Ectodermal cell (in vitro differentiated cells): ENCODE measurements around the gene PIAS4.
"Not testable (repeated sequence)": the region's sequence is repeated elsewhere in the genome, so short reads cannot be mapped to it uniquely, and the experiment has no call there.

ENCODE experiments used
- H3K27ac ChIP-seq: 2 replicates; pipeline ENCODE4 v1.7.0; 2013; ENCODE audit warnings: mild to moderate bottlenecking, low read depth, low read length; ENCODE audit not compliant: insufficient read depth, poor library complexity, severe bottlenecking
- H3K27me3 ChIP-seq: 2 replicates; pipeline ENCODE4 v1.7.0; 2013; ENCODE audit warnings: mild to moderate bottlenecking, low read length; ENCODE audit not compliant: insufficient read depth, control insufficient read depth, poor library complexity, severe bottlenecking
- H3K36me3 ChIP-seq: one replicate; pipeline ENCODE4 v1.7.0; 2013; ENCODE audit warnings: low read length; ENCODE audit not compliant: control insufficient read depth, insufficient read depth
- H3K4me1 ChIP-seq: one replicate; pipeline ENCODE4 v1.7.0; 2013; ENCODE audit warnings: low read length; ENCODE audit not compliant: control insufficient read depth, insufficient read depth
- H3K4me3 ChIP-seq: 2 replicates; pipeline ENCODE4 v1.7.0; 2013; ENCODE audit warnings: low read depth, low read length, control low read depth; ENCODE audit not compliant: insufficient read depth
- H3K9me3 ChIP-seq: 2 replicates; pipeline ENCODE4 v1.7.0; 2013; ENCODE audit warnings: mild to moderate bottlenecking, low read length, moderate library complexity; ENCODE audit not compliant: control insufficient read depth
- WGBS, 2 experiments: methylation state at CpG; one replicate each; pipeline ENCODE4 v1.1.7; 2013; ENCODE audit warnings: missing lambda C conversion rate in 2 of 2; 5-methylcytosine and 5-hydroxymethylcytosine counted together

The PIAS4 gene

DNA sequence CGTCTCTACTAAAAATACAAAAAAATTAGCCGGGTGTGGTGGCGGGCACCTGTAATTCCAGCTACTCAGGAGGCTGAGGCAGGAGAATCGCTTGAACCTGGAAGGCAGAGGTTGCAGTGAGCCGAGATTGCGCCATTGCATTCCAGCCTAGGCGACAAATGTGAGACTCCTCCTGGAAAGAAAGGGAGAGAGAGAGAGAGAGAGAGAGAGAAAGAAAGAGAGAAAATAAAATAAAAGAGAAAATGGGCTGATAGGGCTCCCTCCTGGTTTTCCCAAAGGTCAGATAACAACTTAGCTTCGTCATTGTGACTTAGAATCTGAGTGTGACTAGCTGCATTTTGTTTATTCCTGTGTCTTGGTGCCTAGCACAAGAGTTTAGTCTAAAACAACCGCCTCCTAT, 2.1 kb upstream of the PIAS4 start:
- not testable (repeated sequence) for H3K27me3 ChIP-seq, H3K27ac ChIP-seq, H3K9me3 ChIP-seq, H3K4me3 ChIP-seq, H3K36me3 ChIP-seq
- WGBS, 2 experiments = 96 to 97% methylated on average over 9 of the region's 9 CpGs
- H3K4me1 ChIP-seq = peaks cover 15% of the 10 kb centered on the region

DNA sequence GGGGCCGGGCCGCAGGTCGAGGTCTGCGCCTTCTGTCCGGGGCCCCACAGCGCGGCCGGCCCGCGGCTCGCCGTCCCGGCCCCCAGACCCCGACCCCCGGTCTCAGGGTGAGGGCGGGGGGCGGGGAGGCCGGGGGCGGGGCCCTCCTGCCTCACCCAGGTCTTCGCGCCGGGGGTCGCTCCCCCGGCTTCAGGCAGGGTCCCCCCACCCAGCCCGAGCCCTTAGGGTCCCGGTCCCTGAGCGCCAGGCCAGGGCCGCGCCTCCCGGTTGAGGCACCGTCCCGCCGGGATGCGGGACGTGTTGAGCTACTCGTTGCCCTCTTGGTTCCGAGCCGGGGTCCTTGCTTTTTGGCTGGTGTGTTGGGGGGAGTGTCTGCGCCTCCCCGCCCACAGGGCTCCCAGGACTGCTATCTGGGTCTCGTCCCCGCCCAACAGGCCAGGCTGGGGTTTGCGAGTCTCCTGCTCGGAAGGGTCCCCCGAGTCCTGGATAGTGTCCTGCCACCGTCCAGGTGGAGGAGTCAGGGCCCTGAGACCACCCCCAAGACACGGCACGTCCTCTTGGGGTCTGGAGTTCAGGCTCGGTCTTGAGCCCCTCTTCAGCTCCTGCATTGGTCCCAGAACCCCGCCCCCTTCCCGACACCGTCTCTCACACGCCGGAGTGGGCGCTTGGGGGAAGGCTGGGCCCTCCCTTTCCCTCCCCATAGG, 452 bp downstream of the PIAS4 start:
- Histone ChIP-seq H3K9me3 (no peaks in the 10 kb centered on the region), H3K27me3 (no peaks in the 10 kb centered on the region), H3K4me1 (peaks cover 18% of the 10 kb centered on the region), H3K4me3 (peak overlapping the region; percentile 83), H3K27ac (no peak overlapping the region), H3K36me3 (peaks cover 7% of the 10 kb centered on the region)
- WGBS, 2 experiments = 1% methylated on average over 55 of the region's 55 CpGs

DNA sequence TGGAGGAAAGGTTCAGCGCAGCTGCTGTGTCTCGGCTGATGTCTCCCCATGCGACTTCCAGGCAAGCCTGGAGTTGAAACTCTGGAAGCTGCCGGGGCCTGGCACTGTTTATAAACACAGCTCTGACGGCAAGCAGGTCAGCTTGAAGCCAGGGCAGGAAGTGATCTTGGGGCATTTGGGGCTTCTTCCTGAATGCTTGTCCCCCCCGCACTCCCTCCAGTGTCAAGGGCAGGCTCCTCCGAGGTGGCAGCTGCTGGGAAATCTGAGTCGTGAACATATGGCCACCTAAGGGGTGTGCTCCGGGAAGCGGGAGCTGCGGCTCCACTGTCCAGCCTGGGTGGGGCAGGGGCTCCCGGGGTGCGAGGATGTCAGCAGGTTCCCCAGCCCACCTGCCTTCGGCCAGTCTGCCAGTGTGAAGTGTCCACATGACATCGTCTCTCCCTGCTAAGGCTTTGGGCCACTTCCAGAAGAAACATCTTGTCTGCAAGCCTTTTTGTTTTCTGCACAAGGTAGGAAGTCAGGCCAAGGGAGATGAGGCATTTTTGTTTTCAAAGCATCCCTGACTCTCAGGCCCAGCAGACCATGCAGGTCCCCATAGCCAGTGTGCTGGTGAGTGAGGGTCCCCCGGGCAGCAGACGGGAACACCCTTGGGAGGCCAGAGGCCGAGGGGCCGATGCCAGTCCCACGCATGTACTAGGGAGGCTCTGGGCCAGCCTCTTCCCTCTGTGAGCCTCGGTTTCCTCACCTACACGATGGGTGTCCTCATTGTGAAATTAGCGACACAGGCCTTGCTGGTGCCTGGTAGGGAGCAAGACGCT, 2.7 kb downstream of the PIAS4 start:
- Histone ChIP-seq H3K4me1 (peaks cover 18% of the 10 kb centered on the region), H3K27me3 (no peaks in the 10 kb centered on the region), H3K27ac (no peak overlapping the region), H3K9me3 (no peaks in the 10 kb centered on the region), H3K36me3 (peaks cover 19% of the 10 kb centered on the region), H3K4me3 (no peak overlapping the region)
- WGBS, 2 experiments = 92 to 94% methylated on average over 24 of the region's 24 CpGs

DNA sequence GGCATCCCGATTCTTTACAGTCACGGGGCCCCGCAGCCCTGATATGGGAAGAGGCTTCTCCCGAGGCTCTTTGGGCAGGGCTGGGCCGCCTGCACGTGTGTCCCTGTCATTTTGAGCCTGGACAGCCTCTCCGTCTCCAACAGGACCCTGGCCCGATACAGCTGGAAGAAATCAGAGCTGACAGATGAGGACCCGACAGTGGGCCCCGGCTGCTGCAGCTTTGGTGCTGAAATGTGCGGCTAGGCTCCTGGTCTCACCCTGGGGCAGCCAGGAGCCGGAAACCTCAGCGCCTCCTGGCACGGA, 3.2 kb downstream of the PIAS4 start:
- 93 to 94% methylated on average over 14 of the region's 14 CpGs for WGBS, 2 experiments
- peaks cover 19% of the 10 kb centered on the region for H3K36me3 ChIP-seq
- no peaks in the 10 kb centered on the region for H3K27me3 ChIP-seq
- H3K9me3 ChIP-seq = no peaks in the 10 kb centered on the region
- H3K27ac ChIP-seq = no peak overlapping the region
- H3K4me3 ChIP-seq = no peak overlapping the region
- H3K4me1 ChIP-seq = peaks cover 18% of the 10 kb centered on the region

DNA sequence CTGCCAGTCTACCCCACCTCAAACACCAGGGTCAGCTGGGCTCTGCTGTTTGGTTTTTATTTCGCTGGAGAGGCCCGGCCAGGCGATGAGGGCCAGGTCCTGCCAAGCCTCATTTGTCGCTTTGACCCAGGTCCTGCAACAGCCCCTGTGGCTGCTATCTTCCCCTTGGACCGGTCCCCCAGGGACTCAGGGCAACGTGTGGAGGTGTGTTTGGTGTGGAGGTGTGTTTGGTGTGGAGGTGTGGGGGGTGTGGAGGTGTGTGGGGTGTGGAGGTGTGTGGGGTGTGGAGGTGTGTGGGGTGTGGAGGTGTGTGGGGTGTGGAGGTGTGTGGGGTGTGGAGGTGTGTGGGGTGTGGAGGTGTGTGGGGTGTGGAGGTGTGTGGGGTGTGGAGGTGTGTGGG, 3.9 kb downstream of the PIAS4 start:
- H3K9me3 ChIP-seq = not testable (repeated sequence)
- 93 to 98% methylated on average over 6 of the region's 6 CpGs for WGBS, 2 experiments

DNA sequence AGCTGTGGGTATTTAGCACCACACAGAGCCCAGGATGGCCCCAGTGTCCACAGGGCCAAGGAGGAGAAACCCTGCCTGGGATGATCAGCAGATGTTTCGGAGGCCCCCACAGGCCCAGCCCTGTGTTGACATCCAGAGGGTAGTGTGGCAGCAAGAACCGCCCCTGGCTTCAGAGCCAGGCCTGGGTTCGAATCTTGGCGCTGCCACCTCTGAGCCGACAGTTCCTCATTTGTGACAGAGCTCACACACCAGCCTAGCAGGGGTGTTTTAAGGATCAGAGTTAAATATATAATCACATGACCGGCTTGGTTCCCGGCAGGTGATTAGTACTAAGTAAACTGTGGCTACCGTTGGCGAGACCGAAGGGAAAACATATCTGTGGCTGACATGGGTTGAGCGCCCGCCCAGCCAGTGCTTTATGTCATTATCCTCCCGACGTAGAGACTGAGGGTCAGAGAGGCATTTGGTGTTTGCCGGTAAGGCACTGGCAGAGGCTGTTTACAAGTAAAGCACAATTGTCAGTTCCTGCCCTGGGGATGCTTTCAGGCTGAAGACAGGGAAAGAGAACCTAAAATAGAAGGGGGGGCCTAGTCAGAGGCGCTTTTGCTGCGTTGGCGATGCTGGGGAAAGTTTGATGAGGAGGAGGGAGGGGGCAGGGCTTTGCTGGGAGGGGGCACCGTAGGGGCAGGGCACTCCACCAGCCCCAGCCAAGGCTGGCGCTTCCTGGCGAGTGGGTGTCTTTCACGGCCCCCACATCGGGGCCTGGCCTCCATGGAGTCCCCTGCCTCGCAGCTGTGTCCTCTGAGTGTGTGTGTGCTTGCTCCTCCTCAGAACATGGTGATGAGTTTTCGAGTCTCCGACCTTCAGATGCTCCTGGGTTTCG, 4.8 kb downstream of the PIAS4 start:
- H3K9me3 ChIP-seq = no peaks in the 10 kb centered on the region
- H3K27me3 ChIP-seq = no peaks in the 10 kb centered on the region
- 96% methylated on average over 27 of the region's 27 CpGs for whole genome bisulfite sequencing, 2 experiments
- H3K36me3 ChIP-seq = peaks cover 23% of the 10 kb centered on the region
- H3K27ac ChIP-seq = no peak overlapping the region
- H3K4me3 ChIP-seq = no peak overlapping the region
- H3K4me1 ChIP-seq = peaks cover 18% of the 10 kb centered on the region

More for the DNA sequence above, 3.9 kb downstream of the PIAS4 start:
- H3K27me3 ChIP-seq, H3K27ac ChIP-seq, H3K4me3 ChIP-seq: not testable (repeated sequence)
- peaks cover 18% of the 10 kb centered on the region for H3K4me1 ChIP-seq
- peaks cover 19% of the 10 kb centered on the region for H3K36me3 ChIP-seq

DNA sequence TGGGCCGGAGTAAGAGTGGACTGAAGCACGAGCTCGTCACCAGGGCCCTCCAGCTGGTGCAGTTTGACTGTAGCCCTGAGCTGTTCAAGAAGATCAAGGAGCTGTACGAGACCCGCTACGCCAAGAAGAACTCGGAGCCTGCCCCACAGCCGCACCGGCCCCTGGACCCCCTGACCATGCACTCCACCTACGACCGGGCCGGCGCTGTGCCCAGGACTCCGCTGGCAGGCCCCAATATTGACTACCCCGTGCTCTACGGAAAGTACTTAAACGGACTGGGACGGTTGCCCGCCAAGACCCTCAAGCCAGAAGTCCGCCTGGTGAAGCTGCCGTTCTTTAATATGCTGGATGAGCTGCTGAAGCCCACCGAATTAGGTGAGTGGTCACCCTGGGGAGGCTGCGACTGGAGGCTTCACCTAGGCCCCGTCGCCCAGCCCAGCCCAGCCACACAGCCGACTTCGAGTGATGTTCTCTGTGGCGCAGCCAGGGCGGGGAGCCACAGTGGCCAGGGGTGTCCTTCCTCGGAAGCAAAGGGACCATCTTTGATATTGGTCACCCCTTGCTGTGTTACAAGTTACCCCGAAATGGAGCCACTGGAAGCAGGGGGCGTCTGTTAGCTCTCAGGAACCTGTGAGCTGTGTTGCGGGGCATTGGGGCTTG, 5.6 kb downstream of the PIAS4 start:
- H3K4me1 ChIP-seq = peaks cover 18% of the 10 kb centered on the region
- peaks cover 26% of the 10 kb centered on the region for H3K36me3 ChIP-seq
- H3K9me3 ChIP-seq = no peaks in the 10 kb centered on the region
- no peaks in the 10 kb centered on the region for H3K27me3 ChIP-seq
- no peak overlapping the region for H3K4me3 ChIP-seq
- H3K27ac ChIP-seq = no peak overlapping the region
- WGBS, 2 experiments = 96% methylated on average over 33 of the region's 33 CpGs

DNA sequence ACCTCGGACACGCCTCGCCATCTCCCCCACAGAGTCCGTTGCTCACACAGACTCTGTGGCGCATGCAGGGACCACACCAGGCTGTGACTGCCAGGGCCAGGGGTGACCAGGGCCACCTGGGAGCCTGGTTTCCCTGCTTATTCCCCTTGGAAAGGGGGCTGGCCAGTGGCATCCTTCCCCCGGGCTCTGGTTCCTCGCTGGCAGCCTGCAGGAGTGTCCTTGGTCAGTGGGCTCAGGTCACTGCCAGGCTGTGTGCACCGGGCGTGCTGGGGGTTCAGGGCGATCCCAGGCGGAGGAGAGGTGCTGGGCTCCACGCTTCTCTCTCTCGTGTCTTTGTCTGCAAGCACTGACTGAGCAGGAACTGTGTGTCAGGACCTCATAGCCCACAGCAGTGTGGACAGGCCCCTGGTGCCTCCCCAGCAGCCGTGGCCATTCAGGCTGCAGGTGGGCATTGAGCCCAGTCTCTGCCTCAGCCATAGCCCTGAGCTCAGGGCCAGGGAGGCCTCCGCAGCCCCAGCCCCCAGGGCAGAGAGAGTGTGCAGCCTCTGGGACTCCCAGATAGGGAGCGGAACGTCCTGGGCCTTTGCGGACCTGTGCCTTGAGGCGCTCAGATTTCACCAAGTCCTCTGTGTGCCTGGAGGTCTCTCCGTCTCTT, 6.5 kb downstream of the PIAS4 start:
- 96% methylated on average over 20 of the region's 20 CpGs for WGBS, 2 experiments
- Histone ChIP-seq H3K9me3 (no peaks in the 10 kb centered on the region), H3K27ac (no peak overlapping the region), H3K4me1 (peaks cover 11% of the 10 kb centered on the region), H3K36me3 (peaks cover 26% of the 10 kb centered on the region), H3K4me3 (no peak overlapping the region), H3K27me3 (no peaks in the 10 kb centered on the region)

DNA sequence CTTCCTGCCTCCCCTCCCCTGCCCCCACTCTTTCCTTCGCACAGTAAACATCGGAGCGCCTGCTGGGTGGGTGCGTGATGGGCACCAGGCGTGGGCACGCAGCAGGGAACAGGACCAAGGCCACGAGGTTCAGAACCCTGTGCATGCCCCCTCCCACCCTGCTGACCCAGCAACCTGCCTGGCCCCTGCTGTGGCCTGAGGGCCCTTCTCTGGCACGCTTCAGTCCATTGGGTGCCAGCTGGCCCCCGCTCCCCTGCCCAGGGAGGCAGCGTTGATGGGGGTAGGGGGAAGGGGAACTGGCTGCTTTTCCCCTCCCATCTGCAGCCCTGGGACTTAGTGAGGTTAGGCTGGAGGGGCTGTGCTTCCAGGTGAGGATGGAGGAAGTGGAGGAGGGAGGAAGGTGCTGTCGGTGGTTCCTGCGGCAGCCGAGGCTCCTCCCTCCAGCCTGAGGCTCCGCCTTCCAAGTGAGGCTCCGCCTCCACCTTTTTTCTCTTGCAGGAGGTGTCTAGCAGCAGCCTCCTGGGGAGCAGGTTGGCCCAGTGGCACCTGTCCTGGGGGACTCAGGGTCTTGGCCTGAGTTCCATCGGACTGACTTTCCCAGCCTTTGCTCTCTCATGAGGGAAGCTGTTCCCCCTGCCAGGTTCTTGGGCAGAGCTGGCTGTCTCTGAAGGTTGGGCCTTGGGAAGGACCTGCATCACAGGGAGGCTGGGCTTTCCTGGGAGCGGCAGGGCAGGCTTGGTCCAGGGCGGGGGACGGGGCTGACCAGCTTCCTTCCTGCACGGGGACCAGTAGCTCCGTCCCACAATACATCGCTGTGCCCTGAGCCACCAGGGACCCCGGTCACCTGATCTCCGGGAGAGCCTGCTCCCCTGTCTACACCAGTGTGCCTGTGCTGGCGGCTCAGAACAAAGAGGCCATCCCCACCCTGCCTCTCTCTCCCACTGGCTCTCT, 7.3 kb downstream of the PIAS4 start:
- H3K4me1 ChIP-seq = peaks cover 3% of the 10 kb centered on the region
- H3K36me3 ChIP-seq = peaks cover 26% of the 10 kb centered on the region
- H3K4me3 ChIP-seq = no peak overlapping the region
- no peaks in the 10 kb centered on the region for H3K27me3 ChIP-seq
- H3K27ac ChIP-seq = no peak overlapping the region
- H3K9me3 ChIP-seq = no peaks in the 10 kb centered on the region
- whole genome bisulfite sequencing, 2 experiments = 90 to 92% methylated on average over 25 of the region's 25 CpGs
